DOHH2 (cell line): Measurements from ENCODE around the gene LMTK2.

ENCODE experiments used
- EZH2phosphoT487 ChIP-seq: fragments of 200-600 bp; sonication (generic); IDR thresholded peaks from 2 replicates; pipeline ENCODE4 v1.6.1; 2017; ENCODE audit warnings: borderline replicate concordance, mild to moderate bottlenecking, antibody characterized with exemption, low read length, moderate library complexity, mixed read lengths
- TF ChIP-seq, protein P1 (sequence below): fragments of 200-600 bp; sonication (generic); IDR thresholded peaks from one replicate; pipeline ENCODE4 v1.5.1; 2014; ENCODE audit warnings: antibody characterized with exemption, mild to moderate bottlenecking, low read depth, low read length; ENCODE audit not compliant: poor library complexity, severe bottlenecking

DNA sequence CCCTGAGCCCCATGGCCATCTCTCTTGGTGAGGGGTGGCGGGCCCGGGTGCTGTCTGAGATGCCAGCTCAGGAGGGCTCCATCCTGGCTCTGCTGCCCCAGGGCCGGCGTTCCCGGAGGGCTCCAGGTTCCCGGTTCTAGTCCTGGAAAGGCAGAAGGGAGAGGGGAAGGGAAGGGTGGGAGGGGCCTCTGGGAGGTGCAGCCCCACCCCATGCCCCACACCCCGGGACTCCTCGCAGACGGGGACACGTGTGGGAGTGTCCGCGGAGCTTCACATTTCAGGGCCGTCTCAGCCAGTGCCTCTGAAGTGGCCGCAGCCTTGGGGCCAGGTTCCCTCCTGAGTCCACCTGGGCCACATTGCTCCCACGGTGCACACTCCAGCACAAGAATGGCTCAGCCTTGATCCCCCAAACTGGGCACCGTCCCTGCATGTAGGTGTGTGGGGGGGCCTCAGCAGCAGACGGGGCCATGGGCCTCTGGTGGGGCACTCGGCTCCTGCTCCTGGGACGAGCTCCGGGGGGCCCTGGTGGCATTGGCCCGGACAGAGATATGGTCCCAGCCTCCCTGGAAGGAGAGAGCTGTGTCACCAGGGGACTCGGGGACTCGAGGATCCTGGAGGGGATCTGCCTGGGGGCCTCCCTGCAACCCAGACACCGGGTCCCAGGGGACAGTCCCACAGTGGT lies 110.4 kb downstream of the LMTK2 start:
- TF ChIP-seq, protein P1, sequence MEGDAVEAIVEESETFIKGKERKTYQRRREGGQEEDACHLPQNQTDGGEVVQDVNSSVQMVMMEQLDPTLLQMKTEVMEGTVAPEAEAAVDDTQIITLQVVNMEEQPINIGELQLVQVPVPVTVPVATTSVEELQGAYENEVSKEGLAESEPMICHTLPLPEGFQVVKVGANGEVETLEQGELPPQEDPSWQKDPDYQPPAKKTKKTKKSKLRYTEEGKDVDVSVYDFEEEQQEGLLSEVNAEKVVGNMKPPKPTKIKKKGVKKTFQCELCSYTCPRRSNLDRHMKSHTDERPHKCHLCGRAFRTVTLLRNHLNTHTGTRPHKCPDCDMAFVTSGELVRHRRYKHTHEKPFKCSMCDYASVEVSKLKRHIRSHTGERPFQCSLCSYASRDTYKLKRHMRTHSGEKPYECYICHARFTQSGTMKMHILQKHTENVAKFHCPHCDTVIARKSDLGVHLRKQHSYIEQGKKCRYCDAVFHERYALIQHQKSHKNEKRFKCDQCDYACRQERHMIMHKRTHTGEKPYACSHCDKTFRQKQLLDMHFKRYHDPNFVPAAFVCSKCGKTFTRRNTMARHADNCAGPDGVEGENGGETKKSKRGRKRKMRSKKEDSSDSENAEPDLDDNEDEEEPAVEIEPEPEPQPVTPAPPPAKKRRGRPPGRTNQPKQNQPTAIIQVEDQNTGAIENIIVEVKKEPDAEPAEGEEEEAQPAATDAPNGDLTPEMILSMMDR, result no peak
- no peak for TF ChIP-seq EZH2phosphoT487
